Sciatic nerve (tissue), 2 donors: ENCODE data around the gene XRCC1. TPM values are rescaled to one million over a fixed set of nuclear protein-coding genes. Genes with fewer than 3 reads are reported as not detected.
"Not testable (repeated sequence)": the region's sequence is repeated elsewhere in the genome, so short reads cannot be mapped to it uniquely, and the experiment has no call there.

ENCODE experiments used
- ATAC-seq: fragments of 200-7000 bp; cut with Tn5 transposase; one replicate; pipeline ENCODE4 v1.9.1; 2020; ENCODE audit warnings: mild to moderate bottlenecking, moderate library complexity
- DNase-seq: peaks from one replicate; pipeline ENCODE4 v3.0.0-alpha.2; 2020; ENCODE audit warnings: low spot score
- intact Hi-C: fragments of 100-400 bp; cut with DNase I; formaldehyde crosslinking; loops from one replicate; pipeline ENCODE4 v1.14.2; 2022
- total RNA-seq: library from RNA; stranded (reverse); fragmentation: NEBNext Ultra II Directional; extraction: Animal tissue kit (Norgen Biotek cat#: 25700); gene quantifications from one replicate; pipeline ENCODE4 v1.2.1, GENCODE V29; 2021
- donor health status: DM: no; HTN: no; CAD: no.
- donor health status: DM: no; HTN: no; CAD: no.

Gene XRCC1
- total RNA-seq, 1 donor from 2014 or later = 24.8 TPM

DNA sequence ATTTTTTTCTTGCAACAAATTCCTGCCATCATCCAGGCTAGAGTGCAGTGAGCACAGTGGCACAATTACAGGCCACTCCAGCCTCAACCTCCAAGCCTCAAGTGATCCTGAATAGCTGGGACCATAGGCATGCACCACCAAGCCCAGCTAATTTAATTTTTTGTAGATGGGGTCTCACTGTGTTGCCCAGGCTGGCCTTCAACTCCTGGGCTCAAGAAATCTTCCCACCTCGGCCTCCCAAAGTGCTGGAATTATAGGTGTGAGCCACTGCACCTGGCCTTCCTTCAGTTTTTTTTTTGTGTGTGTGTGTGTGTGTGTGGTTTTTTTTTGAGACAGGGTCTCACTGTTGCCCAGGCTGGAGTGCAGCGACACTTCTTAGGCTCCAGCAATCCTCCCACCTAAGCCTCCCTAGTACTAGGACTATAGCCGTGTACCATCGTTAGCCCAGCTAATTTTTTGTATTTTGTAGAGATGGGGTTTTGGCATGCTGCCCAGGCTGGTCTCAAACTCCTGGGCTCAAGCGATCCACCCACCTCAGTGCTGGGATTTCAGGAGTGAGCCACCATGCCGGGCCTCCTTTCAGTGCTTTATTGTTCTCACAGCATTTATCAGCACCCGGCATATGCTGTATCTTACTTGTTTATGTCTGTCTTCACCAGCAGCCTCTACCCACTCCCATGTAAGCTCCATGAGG lies 30.7 kb upstream of the XRCC1 start:
- intact Hi-C loops = no loop called here
- no peak for ATAC-seq
- DNase-seq = no peak

DNA sequence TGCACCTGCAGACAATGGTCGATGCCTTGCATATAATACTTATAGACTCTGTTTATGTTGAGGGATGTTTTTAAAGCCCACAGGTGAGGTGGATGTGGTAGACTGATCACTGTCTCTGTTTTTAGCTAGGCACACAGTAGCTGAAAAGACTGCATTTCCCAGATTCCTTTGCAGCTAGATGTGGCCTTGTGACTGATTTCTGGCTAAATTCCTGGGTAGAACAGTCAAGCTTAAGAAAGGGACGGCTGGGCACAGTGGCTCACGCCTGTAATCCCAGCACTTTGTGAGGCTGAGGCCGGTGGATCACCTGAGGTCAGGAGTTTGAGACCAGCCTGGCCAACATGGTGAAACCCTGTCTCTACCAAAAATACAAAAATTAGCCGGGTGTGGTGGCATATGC lies 25.0 kb upstream of the XRCC1 start:
- DNase-seq, ATAC-seq, intact Hi-C loops: not testable (repeated sequence)

DNA sequence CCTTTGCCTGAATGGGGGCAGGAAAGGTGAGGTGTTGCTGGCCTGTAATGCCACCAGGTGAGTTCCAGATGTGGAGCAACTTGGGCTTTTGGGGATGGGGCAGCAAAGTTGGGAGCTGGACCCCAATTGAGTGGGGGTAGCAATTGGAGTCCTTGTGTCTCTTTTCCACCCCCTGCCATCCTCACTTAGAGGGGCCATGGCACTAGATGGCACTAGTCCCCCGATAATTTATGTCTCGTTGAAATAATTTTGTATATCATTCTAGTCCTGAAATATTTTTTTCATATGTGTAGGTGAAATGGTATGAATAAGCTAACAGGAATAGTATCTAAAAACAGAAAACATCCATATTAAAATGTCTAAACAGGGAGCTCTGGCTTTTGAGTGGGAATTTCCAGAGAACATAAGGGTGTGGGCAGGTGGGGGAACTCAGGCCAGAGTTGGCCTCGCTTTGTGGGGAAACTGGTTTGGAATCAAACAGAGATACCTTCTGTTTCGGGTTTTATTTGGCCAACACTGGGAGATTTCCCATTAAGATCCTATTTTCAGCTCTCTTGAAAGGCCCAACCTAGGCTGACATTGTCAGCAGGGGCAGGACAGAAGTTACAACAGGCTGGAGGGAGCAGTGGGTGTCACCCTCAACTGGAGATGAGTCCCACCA lies 24.4 kb upstream of the XRCC1 start:
- DNase-seq (no peak), ATAC-seq (no peak)
- intact Hi-C loops = loop anchor here (10.0 kb wide), 1 partner anchor 55 kb away; no protein-coding TSS in a partner anchor

DNA sequence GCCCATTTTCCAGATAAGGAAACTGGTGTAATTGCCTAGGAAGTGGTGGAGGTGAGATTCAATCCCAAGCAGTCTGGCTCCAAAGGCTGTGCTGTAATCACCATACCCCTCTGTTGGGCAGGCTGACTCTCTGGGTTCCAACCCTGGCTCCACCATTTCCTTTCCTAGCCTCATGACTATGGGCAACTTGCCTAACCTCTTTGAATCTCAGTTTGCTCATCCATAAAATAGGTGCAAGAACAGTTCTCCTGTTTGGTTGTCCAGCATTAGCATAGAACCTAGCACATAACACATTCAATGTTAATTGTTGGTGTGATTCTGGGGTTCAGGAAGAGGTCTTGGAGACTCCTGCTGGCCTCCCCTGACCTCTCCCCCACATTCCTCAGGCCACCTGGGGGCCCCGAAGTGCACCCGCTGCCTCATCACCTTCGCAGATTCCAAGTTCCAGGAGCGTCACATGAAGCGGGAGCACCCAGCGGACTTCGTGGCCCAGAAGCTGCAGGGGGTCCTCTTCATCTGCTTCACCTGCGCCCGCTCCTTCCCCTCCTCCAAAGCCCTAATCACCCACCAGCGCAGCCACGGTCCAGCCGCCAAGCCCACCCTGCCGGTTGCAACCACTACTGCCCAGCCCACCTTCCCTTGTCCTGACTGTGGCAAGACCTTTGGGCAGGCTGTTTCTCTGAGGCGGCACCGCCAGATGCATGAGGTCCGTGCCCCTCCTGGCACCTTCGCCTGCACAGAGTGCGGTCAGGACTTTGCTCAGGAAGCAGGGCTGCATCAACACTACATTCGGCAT lies 23.3 kb upstream of the XRCC1 start:
- ATAC-seq (no peak), DNase-seq (no peak)
- intact Hi-C loops = loop anchor here (10.0 kb wide), 1 partner anchor 56 kb away; no protein-coding TSS in a partner anchor

DNA sequence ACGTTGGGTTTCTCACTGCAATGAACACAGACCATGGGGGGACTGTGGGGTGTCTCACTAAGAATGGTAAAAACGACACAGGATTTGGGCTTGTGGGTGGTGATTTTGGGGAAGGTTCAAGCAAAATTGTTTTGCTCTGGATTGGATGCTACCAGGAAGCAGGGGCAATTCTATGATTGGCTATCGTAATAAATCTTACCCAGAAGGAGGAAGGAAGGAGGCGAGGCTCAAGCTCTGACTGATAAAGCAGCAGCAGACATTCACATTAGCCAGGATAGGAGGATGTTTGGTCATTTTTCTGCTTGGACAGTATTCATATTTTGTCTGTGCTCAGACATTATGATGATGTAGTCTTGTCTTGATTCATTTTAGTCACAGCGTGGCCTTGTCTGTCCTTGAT lies 22.5 kb upstream of the XRCC1 start:
- ATAC-seq (no peak), DNase-seq (no peak)
- intact Hi-C loops = loop anchor here (10.0 kb wide), 1 partner anchor 57 kb away; no protein-coding TSS in a partner anchor

DNA sequence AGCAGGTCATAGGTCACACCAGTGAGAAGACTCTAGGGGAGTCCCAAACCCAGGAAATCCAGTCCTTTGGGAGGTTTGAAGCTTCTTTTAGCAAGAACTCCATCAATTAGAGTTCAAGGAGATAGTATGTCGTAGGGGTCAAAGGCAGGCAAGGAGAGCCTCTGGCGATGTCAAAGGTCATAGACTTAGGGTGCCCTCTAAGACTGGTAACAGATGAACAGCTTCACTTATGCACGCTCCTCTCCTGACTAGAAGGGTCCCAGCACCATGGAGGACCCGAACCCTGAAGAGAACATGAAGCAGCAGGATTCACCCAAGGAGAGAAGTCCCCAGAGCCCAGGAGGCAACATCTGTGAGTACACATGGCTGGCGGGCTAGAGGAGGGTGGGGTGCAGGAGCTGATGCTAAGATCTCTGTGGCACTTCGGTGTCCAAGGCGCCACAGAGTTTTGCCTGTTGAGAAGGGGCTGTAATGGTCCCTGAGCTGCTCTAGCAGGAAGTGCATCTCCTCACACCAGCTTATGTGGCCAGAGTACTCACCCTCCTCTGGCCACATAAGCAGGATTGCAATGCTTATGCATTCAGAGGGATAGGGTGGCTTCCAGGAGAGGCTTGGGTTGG lies 21.6 kb upstream of the XRCC1 start:
- no peak for ATAC-seq
- no peak for DNase-seq
- intact Hi-C loops = loop anchor here (10.0 kb wide), 1 partner anchor 58 kb away; no protein-coding TSS in a partner anchor

DNA sequence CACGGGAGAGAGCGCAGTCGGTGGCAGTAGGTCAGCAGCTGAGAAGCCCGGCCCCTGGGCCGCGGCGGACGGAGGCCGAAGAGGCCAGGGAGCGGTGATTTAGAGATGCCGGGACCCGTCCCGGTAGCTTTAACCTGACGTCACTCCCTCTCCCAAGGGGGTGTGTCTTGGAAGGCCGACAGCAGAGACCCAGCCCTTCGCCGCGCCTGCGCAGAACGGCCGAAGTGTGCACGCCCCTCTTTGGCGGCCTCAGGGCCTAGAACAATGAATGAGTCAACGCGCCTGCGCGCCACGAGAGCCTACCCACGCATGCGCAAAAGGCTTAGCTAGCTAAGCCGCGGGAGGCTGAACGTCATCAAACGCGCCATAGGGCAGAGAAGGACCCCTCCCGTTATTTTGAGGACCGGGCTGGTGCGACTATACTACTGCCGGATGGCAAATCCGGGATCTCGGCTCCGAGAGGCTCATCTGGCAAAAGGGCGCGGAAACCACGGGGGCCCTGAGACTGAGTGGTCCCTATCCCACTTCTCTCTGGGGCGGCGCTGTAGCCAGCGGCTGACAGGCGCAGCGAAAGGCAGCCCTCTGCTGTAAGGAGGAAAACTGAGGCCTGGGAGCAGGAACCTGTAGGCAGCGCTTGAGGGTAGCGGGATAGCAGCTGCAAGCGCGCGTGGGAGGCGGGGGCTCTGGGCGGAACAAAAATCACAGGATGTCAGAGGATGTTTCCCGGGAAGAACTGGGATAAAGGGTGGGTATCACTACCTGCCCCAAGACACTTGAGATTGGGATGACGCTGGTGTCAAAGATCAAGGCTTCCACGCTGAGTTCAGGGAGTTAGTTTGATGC lies 20.9 kb upstream of the XRCC1 start, which contains the start of the genes IRGQ and ZNF576:
TSS of gene IRGQ (minus strand) at position 136 of the 843 bp plus-strand sequence. CDS start 796 bp downstream, outside the sequence.
TSS of gene ZNF576 (plus strand) at position 597 of the 843 bp plus-strand sequence. CDS start 514 bp downstream, outside the sequence.
- ATAC-seq = peak; percentile 97
- DNase-seq = peak; percentile 100
- intact Hi-C loops = loop anchor here (10.0 kb wide), 1 partner anchor 59 kb away; no protein-coding TSS in a partner anchor

DNA sequence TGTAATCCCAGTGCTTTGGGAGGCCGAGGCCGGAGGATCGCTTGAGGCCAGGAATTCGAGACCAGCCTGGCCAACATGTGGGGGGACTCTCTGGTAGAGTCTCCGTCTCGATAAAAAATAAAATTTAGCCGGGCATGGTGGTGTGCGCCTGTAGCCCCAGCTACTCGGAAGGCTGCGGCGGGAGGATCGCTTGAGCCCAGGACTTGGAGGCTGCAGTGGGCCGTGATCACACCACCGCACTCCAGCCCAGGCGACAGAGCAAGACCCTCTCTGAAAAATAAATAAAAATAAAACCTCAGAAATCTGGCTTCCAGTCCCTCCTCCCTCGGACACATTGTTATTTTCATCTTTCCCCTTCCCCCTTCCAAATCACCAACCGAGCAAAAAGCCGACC lies 20.3 kb upstream of the XRCC1 start:
- intact Hi-C loops = loop anchor here (10.0 kb wide), 1 partner anchor 59 kb away; no protein-coding TSS in a partner anchor
- ATAC-seq (peak; percentile 39), DNase-seq (no peak)

DNA sequence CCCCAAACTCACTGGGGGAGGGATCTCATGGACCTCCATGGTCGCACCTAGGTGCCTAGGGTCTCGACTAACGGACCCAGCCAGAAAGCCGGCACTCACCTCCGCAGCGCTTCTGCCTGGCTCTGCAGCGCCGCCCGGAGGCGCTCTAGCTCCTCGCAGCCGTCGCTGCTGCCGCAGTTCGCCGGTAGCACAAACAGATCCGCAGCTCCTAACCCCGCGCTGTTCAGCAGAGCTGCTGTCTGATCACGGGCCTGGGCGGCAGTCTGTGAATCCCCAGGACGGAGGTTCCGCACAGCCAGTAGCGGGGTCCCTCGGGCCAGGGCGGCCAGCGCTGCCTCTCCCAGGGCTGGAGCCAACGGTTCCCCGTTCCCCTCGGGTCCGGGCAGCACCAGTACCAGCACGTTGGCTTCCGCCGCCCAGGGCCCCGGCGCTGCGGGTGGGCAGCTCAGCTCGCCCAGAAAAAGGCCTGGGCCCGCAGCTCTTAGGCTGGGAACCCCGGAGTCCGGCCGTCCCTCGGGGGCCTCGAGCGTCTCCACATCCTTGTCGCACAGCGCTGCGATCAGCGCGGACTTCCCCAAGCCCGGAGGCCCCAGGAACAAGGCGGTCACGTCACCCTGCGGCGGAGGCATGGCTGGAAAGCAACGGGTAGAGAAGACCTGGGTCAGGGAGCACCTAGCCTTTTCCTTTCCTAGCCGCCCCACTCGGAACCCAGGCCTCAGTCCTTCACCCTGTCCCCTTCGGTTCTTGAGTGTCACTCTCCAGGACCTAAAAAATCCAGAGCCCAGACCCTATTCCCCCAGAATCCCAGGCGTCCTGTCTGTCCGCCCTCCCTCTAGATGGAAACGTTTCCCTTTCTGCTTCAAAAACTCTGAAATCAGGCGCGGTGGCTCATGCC lies 19.6 kb upstream of the XRCC1 start:
- peak; percentile 75 for DNase-seq
- ATAC-seq = peak; percentile 12
- intact Hi-C loops = loop anchor here (10.0 kb wide), 1 partner anchor 60 kb away; no protein-coding TSS in a partner anchor

DNA sequence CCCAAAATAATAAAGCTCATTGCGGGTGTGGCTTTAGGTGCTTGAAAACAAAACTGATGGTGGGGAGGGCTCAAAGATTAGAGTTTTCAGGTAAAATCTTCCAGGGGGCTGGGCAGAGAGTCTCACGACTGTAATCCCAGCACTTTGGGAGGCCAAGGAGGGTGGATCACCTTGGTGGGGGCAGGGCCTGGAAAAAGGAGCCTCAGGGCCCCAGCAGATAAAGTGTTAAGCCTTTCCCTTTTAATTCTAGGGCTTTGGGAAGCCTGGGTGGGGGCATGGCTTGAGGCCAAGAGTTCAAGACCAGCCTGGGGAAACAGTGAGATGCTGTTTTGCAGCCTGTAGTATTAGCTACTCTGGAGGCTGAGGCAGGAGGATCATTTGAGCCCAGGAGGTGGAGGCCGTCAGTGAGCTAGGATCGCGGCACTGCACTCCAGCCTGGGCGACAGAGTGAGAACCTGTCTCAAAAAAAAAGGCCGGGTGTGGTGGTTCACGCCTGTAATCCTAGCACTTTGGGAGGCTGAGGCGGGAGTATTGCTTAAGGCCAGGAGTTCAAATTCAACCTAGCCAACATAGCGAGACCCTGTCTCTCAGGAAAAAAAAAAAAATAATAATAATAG lies 18.9 kb upstream of the XRCC1 start:
- no peak for DNase-seq
- intact Hi-C loops = loop anchor here (10.0 kb wide), 1 partner anchor 61 kb away; no protein-coding TSS in a partner anchor
- no peak for ATAC-seq

DNA sequence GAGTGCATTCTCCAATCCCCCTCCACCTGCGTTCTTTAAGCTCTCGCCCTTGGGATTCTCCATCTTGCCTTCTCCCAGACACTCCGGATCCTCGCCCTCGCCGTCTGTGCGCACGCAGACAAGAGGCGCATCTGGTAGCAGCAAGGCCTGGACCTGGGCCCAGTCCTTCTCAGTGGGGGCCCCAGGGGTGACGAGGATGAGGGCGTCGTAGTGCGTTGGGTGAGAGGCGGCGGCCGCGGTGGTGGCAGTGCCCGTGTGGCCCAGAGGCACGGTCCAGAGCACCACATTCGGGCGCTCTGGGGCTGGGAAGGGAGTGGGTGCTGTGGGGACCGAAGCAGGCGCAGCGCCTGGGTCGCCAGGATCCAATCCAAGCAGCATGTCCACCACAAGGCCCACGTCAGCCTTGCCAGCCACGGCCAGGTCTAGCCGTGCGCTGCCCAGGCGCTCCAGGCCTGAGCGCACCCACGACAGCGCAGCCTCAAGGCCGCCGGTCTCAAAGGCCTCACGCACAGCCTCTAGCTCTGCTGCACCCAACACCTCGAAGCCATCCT lies 17.5 kb upstream of the XRCC1 start:
- ATAC-seq (no peak), DNase-seq (no peak)

DNA sequence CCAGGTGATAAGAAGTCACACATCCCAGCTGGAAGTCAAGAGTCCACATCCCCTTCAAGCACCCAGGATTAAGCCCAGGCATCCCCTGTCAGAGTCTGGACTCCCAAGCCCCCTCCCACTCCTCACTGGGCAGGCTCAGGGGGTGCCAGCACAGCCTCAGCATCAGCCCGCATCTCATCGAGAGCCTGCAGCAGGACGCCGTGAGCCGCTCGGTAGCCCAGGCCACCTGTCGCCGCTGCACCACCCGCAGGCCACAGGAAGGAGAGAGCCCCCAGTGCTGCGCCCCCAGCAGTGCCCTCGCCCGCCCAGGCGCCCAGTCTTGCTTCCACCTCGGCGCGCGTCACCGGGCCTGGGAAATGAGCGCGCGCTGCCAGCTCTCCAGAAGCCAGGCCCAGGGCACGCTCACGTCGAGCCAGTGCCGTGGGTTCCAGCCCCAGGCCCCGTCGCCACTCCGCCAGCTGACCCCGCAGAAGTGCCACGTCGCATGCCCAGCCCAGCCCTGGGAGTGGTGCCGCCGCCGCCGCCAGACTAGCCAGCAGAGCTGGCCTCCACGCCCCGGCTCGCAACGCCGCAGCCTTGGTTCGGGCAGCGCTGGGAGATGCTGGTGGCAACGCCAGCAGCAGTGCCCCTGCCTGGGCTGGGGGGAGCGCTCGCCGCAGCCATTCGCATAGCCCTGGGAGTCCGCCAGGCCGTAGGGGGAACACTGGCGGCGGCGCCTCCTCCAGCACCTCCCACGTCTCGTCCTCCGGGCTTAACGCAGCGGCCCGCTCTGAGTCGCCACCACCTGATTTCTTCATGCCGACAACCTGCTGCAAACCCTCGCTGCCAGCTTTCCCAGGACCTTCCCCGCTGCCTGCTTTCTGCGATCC lies 16.8 kb upstream of the XRCC1 start:
- intact Hi-C loops = loop anchor here (10.0 kb wide), 1 partner anchor 63 kb away; no protein-coding TSS in a partner anchor
- ATAC-seq (no peak), DNase-seq (no peak)

More for the DNA sequence above, 17.5 kb upstream of the XRCC1 start:
- intact Hi-C loops = loop anchor here (10.0 kb wide), 1 partner anchor 62 kb away; no protein-coding TSS in a partner anchor

DNA sequence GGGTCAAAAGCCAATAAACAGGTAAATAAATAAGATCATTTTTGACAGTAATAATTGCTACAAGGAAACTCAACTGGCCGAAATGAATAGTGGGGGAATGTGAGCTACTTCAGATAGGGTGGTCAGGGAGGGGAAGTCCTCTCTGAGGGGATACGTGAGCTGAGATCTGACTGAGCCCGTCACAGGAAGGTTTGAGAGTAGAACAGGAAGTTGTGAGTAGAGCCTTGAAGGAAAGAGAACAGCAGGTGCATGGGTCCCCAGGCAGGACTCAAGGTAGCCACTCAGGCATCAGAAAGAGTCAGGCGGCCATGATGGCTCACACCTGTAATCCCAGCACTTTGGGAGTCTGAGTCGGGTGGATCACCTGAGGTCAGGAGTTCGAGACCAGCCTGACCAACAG lies 14.4 kb upstream of the XRCC1 start:
- DNase-seq = no peak
- intact Hi-C loops = loop anchor here (10.0 kb wide), 1 partner anchor 65 kb away; no protein-coding TSS in a partner anchor

DNA sequence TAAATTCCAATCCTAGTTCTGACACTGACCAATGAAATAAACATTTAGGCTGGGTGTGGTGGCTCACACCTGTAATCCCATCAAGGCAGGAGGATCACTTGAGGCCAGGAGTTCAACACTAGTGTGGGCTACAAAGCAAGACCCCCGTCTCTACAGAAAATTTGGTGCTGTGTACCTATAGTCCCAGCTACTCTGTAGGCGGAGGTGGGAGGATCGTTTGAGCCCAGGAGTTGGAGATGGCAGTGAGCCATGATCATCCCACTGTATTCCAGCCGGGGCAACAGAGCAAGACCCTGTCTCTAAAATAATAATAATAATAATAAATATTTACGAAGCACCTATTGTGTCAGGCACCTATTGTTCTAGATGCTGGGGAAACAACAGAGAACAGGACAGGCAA lies 13.9 kb upstream of the XRCC1 start:
- intact Hi-C loops = no loop called here
- no peak for ATAC-seq
- no peak for DNase-seq

More for the DNA sequence above, 14.4 kb upstream of the XRCC1 start:
- no peak for ATAC-seq

DNA sequence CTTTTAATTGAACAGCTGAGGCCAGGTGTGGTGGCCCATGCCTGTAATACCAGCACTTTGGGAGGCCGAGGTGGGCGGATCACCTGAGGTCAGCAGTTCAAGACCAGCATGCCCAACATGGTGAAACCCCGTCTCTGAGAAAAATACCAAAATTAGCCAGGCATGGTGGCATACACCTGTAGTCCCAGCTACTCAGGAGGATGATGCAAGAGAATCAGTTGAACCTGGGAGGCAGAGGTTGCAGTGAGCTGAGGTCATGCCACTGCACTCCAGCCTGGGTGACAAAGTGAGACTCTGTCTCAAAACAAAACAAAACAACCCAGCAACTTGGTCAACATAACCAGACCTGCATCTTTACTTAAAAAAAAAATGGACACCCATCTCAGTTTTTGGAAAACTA lies 11.7 kb upstream of the XRCC1 start:
- ATAC-seq, intact Hi-C loops, DNase-seq: not testable (repeated sequence)
